ENCODE data around the gene SPRR2E.
"Not testable (repeated sequence)": the region's sequence is repeated elsewhere in the genome, so short reads cannot be mapped to it uniquely, and the experiment has no call there.

Gene SPRR2E

GRCh38 chr1:153070243-153070642 lies 24.1 kb downstream of the SPRR2E start:
- no peaks in the 10 kb centered on the region for H3K27me3 ChIP-seq (ENCODE audit: control insufficient read depth in 1 of 2, insufficient read depth in 2 of 2, low read length in 2 of 2)
- no peak overlapping the region for H3K27ac ChIP-seq (ENCODE audit: low read length)
- no peaks in the 10 kb centered on the region for H3K9me3 ChIP-seq (ENCODE audit: control insufficient read depth in 2 of 2, low read length in 2 of 2)
- H3K4me1 ChIP-seq (ENCODE audit: control insufficient read depth, insufficient read depth, low read length): no peaks in the 10 kb centered on the region
- no peak overlapping the region for H3K4me3 ChIP-seq (ENCODE audit: low read length in 2 of 2)
- no peaks in the 10 kb centered on the region for H3K36me3 ChIP-seq (ENCODE audit: control insufficient read depth in 2 of 2, insufficient read depth in 2 of 2, low read length in 2 of 2)
- H3K9ac ChIP-seq (ENCODE audit: low read length in 2 of 2): no peak overlapping the region

- no peak overlapping the region for H3K4me3 ChIP-seq (ENCODE audit: low read length in 2 of 2)
- no peaks in the 10 kb centered on the region for H3K4me1 ChIP-seq (ENCODE audit: control insufficient read depth, insufficient read depth, low read length)
- H3K27ac ChIP-seq (ENCODE audit: low read length): no peak overlapping the region
- H3K9ac ChIP-seq (ENCODE audit: low read length in 2 of 2): no peak overlapping the region
- no peaks in the 10 kb centered on the region for H3K9me3 ChIP-seq (ENCODE audit: control insufficient read depth in 2 of 2, low read length in 2 of 2)
- no peaks in the 10 kb centered on the region for H3K27me3 ChIP-seq (ENCODE audit: control insufficient read depth in 1 of 2, insufficient read depth in 2 of 2, low read length in 2 of 2)
- no peaks in the 10 kb centered on the region for H3K36me3 ChIP-seq (ENCODE audit: control insufficient read depth in 2 of 2, insufficient read depth in 2 of 2, low read length in 2 of 2)
Measured at GRCh38 chr1:153058826-153059784, 35.2 kb downstream of the SPRR2E start.

- H3K9ac ChIP-seq (ENCODE audit: low read length in 2 of 2): no peak overlapping the region
- no peaks in the 10 kb centered on the region for H3K4me1 ChIP-seq (ENCODE audit: control insufficient read depth, insufficient read depth, low read length)
- H3K27ac ChIP-seq (ENCODE audit: low read length): no peak overlapping the region
Measured at GRCh38 chr1:153058154-153058553, 36.2 kb downstream of the SPRR2E start.

GRCh38 chr1:153057375-153057774 lies 37.0 kb downstream of the SPRR2E start, which contains the start of gene SPRR2A:
Gene SPRR2A (minus strand): TSS chr1:153057512. CDS start chr1:153056735, 777 bp downstream.
- H3K9ac ChIP-seq (ENCODE audit: low read length in 2 of 2): no peak within 1 kb of the TSS
- no peak within 1 kb of the TSS for H3K4me3 ChIP-seq (ENCODE audit: low read length in 2 of 2)
- no peaks in the 10 kb centered on the region for H3K27me3 ChIP-seq (ENCODE audit: control insufficient read depth in 1 of 2, insufficient read depth in 2 of 2, low read length in 2 of 2)
- no peak within 1 kb of the TSS for H3K27ac ChIP-seq (ENCODE audit: low read length)
- H3K9me3 ChIP-seq (ENCODE audit: control insufficient read depth in 2 of 2, low read length in 2 of 2): no peaks in the 10 kb centered on the region
- no peaks in the 10 kb centered on the region for H3K4me1 ChIP-seq (ENCODE audit: control insufficient read depth, insufficient read depth, low read length)
- no peaks in the 10 kb centered on the region for H3K36me3 ChIP-seq (ENCODE audit: control insufficient read depth in 2 of 2, insufficient read depth in 2 of 2, low read length in 2 of 2)

More at GRCh38 chr1:153058154-153058553, 36.2 kb downstream of the SPRR2E start:
- H3K9me3 ChIP-seq (ENCODE audit: control insufficient read depth in 2 of 2, low read length in 2 of 2): no peaks in the 10 kb centered on the region
- H3K27me3 ChIP-seq (ENCODE audit: control insufficient read depth in 1 of 2, insufficient read depth in 2 of 2, low read length in 2 of 2): no peaks in the 10 kb centered on the region
- no peaks in the 10 kb centered on the region for H3K36me3 ChIP-seq (ENCODE audit: control insufficient read depth in 2 of 2, insufficient read depth in 2 of 2, low read length in 2 of 2)
- no peak overlapping the region for H3K4me3 ChIP-seq (ENCODE audit: low read length in 2 of 2)

GRCh38 chr1:153056111-153056510 lies 38.2 kb downstream of the SPRR2E start:
- H3K36me3 ChIP-seq (ENCODE audit: control insufficient read depth in 2 of 2, insufficient read depth in 2 of 2, low read length in 2 of 2); H3K9me3 ChIP-seq (ENCODE audit: control insufficient read depth in 2 of 2, low read length in 2 of 2); H3K27me3 ChIP-seq (ENCODE audit: control insufficient read depth in 1 of 2, insufficient read depth in 2 of 2, low read length in 2 of 2); H3K27ac ChIP-seq (ENCODE audit: low read length); H3K9ac ChIP-seq (ENCODE audit: low read length in 2 of 2); H3K4me1 ChIP-seq (ENCODE audit: control insufficient read depth, insufficient read depth, low read length); H3K4me3 ChIP-seq (ENCODE audit: low read length in 2 of 2): not testable (repeated sequence)

GRCh38 chr1:153049211-153049610 lies 45.1 kb downstream of the SPRR2E start:
- Histone ChIP-seq H3K9me3 (ENCODE audit: control insufficient read depth in 2 of 2, low read length in 2 of 2) (no peaks in the 10 kb centered on the region), H3K4me1 (ENCODE audit: control insufficient read depth, insufficient read depth, low read length) (no peaks in the 10 kb centered on the region), H3K27me3 (ENCODE audit: control insufficient read depth in 1 of 2, insufficient read depth in 2 of 2, low read length in 2 of 2) (no peaks in the 10 kb centered on the region), H3K27ac (ENCODE audit: low read length) (no peak overlapping the region), H3K9ac (ENCODE audit: low read length in 2 of 2) (no peak overlapping the region), H3K36me3 (ENCODE audit: control insufficient read depth in 2 of 2, insufficient read depth in 2 of 2, low read length in 2 of 2) (no peaks in the 10 kb centered on the region), H3K4me3 (ENCODE audit: low read length in 2 of 2) (no peak overlapping the region)

Measured in stomach smooth muscle (tissue), 2 donors.